NCI-H1436 (cell line): ENCODE results near the gene HEPN1.

Experiments used
- DNase-seq: peaks from one replicate; lab custom pipeline; 2025; lab: John Stamatoyannopoulos, UW

The HEPN1 gene

GRCh38 chr11:124918950-124919349 is at the start of gene HEPN1:
HEPN1 (plus strand) TSS chr11:124919250.
- no peak for DNase-seq

DNA sequence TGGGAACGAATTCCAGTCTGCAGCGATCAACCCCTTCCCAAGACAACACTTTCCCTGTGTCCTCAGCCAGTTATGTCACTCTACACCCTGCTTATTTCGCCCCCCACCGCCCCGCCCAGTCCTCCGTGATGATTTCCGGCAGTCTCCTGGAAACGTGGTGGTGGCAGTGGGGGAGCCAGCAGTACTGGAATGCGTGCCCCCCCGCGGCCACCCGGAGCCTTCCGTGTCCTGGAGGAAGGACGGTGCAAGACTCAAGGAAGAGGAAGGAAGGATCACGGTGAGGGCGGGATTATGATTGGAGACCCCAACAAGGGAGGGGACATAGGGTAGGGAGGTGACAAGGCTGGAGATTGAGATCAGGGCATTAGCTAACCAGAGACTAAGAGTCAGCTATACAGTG is 49.7 kb upstream of the HEPN1 start:
- DNase-seq: no peak

GRCh38 chr11:124869856-124870387 is 49.1 kb upstream of the HEPN1 start:
- DNase-seq: no peak

GRCh38 chr11:124870430-124870829 is 48.6 kb upstream of the HEPN1 start:
- DNase-seq: no peak

- DNase-seq: no peak
These were observed 46.8 kb upstream of the HEPN1 start for GRCh38 chr11:124872280-124872679.

DNA sequence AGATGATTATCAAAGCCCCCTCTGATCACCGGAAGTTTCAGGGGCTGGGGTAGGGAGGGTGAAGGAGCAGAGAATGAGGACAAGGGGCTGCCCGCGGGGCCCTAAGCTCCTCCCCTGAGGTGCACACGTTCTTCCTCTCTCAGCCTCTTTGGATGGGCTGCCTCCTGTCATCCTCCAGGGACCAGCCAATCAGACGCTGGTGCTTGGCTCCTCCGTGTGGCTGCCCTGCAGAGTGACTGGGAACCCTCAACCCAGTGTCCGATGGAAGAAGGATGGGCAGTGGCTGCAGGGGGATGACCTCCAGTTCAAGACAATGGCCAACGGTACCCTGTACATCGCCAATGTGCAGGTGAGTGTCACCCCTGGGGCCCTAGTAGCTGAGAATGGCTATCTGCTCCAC is 46.3 kb upstream of the HEPN1 start:
- no peak for DNase-seq

DNA sequence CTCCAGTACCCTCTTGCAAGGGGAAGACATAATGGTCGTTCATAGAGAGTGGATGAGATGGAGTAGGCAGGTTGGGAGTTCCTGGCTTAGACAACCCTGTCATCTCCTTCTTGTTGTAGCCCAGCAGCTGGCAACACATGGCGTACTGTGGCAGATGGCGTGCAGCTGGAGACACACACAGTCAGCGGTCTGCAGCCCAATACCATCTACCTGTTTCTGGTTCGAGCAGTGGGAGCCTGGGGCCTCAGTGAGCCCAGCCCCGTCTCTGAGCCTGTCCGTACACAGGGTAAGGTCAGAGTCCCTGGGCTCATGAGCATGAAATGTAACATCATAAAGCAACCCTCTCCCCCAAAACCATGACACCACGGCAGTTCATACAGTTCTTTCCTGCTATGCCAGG is 45.1 kb upstream of the HEPN1 start:
- no peak for DNase-seq

- no peak for DNase-seq
These were observed 44.3 kb upstream of the HEPN1 start for GRCh38 chr11:124874571-124875255.

DNA sequence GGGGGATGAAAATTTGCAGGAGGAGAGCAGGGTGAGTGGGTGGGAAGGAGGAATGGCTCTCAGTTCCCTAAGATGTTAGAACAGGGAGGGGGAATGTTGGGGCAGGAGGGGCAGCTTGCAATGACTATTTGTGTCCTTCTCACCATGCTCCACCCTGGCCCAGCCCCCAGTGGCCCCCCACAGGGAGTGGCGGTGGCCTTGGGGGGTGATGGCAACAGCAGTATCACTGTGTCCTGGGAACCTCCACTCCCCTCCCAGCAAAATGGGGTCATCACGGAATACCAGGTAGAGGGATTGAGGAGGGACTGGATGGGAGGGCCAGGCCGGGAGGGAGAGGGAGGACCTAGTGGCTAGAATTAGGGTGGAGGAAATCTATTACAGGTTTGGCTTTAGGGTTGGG is 43.6 kb upstream of the HEPN1 start:
- no peak for DNase-seq

GRCh38 chr11:124875943-124876817 is 42.9 kb upstream of the HEPN1 start:
- peak; percentile 70 for DNase-seq

- DNase-seq: no peak
These were observed 42.0 kb upstream of the HEPN1 start for GRCh38 chr11:124876818-124877630.

GRCh38 chr11:124877631-124877909 is 41.5 kb upstream of the HEPN1 start:
- DNase-seq: no peak

GRCh38 chr11:124877910-124878758 is 40.9 kb upstream of the HEPN1 start:
- DNase-seq: no peak

DNA sequence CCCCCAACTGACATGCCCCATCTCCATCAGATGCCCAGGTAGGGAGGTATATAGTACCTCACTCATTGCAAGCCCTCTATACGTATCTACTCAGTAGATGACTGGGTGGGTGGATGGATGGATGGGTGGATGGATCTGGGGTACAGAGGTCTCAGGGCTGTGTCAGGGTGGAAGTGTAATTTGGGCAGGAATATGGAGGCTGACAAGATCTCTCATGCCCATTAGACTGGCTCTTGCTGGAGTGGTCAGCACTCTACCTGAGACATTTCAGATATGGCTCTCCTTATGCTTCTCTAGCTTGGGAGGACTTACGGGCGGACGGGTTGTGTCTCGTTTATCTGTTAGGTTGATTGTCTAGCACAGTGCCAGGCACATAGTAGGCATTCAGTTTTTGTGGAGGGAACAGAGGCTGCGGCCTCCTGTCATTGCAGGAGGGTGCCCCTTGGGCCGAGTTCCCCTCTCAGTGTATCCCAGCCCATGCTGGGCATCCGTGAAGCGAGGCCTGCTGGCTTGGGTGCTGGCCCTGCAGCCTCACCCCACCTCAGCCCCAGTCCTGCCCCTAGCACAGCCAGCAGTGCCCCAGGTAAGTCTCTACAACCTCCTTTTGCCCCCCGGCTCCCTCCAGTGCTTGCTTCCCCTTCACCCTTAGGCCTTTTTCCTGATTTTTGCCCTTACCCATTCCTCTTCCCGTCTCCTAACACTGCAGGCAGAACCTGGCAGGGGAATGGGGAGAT is 40.1 kb upstream of the HEPN1 start:
- DNase-seq: no peak

DNA sequence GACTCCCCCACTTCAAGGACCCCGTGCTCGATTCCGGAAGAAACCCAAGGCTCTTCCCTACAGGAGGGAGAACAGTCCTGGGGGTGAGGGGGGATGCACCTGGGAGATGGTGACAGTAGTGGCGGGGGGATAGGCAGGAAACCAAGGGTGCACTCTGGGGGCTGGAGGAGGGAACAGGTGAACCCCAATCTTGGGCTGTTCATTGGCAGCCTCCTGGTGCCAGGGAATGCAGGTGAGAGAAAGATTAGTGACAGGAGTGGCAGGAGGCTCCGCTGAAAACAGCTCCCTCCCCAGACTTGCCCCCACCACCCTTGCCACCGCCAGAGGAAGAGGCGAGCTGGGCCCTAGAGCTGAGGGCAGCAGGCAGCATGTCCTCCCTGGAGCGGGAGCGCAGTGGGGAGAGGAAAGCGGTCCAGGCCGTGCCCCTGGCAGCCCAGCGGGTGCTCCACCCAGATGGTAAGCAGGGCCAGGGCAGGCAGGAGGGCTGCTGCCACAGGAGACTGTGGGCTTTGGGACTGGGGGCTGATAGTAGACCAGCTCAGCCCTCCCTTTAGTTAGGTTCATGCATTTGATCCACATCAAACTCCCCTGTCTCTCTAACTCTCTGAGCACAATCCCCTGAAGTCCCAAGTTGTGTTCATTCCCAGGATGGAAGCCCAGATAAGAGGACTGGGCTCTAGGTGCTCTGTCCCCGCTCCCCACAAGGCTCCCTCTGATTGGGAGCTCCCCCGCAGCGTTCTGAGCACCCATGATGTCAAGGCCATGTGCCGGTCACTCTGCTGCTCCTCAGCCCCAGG is 39.4 kb upstream of the HEPN1 start:
- DNase-seq: no peak

- no peak for DNase-seq
These were observed 38.8 kb upstream of the HEPN1 start for GRCh38 chr11:124880290-124880611.

DNA sequence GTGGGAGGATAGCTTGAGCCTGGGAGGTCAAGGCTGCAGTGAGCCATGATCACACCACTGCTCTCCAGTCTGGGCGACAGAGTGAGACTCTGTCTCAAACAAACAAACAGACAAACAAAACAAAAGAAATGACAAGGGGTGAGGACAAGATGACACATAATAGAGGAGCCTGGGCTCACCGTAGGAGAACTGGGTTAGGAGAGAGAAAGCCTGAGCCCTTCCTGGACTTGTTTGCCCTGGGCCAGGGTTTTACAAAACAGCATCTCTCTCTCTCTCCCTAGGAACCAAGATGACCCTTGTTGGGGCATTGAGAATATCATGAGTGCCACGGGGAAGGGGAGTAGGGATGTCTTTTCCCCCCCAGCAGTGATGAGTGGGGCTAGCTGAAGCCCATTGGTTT is 38.1 kb upstream of the HEPN1 start:
- no peak for DNase-seq

DNA sequence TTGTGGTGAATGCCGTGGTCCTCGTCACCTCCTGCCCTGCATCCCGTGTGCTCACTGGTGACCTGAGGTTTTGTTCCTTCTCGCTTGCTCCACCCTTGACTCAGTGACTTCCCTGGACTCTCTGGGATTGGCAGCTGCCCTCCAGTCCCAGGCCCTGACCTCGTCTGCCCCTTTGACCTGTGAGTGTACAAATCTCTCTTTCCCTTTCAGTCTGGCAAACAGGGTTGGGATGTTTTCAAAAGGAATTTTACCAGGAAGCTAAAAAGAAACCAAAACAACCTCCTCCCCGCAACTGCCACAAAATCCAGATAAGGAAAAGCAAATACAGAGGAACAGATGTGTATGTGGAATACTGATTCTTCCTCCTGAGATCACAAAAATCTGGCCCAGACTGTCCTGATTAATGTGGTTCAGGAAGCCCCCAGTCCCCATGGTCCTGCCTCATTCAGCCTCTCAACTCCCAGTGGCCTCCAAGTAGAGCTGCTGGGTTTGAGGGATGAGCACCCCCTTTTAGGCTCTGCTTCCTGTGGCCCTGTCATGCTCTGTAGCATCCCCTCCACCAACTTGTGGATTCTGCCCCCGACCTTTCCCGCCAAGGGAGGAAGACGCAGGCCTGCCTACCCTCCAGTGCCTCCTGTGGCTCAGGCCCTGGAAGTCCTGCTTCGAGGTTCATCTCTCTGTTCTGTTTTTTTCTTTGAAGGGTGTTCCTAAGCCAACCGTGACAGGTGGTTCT is 36.5 kb upstream of the HEPN1 start:
- no peak for DNase-seq

DNA sequence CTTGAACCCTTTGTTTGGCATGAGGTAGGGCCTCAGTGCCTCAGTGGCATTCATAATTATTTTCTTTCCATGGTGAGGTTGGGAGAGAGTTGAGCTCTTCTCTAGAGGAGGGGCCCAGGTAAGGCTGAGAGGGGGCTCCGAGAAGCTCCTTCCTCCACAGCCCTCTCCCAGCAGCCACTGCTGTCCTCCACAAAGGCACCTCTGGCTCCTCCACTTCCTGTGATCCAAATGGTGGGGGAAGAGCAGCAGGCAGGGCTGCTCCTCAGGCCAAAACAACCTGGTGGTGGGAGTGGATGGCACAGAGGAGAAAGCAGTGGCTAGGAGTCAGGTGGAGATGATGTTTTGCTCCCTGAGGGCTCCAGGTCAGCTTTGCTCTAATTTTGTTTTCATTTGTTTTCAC is 34.7 kb upstream of the HEPN1 start:
- no peak for DNase-seq
